ENCODE measurements around the gene B3GNT8.
"Not testable (repeated sequence)": the region's sequence is repeated elsewhere in the genome, so short reads cannot be mapped to it uniquely, and the experiment has no call there.

Gene B3GNT8

DNA sequence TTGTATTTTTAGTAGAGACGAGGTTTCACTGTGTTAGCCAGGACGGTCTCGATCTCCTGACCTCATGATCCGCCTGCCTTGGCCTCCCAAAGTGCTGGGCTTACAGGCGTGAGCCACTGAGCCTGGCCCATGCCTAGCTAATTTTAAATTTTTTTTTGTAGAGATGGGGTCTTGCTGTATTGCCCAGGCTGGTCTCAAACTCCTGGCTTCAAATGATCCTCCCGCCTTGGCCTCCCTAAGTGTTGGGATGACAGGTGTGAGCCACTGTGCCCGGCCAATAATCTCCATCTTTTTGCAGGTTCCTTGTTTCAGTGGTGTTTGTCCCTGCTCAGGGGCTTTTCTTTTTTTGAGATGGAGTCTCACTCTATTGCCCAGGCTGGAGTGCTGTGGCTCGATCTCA, 45.6 kb downstream of the B3GNT8 start:
- DNase-seq, result not testable (repeated sequence)

DNA sequence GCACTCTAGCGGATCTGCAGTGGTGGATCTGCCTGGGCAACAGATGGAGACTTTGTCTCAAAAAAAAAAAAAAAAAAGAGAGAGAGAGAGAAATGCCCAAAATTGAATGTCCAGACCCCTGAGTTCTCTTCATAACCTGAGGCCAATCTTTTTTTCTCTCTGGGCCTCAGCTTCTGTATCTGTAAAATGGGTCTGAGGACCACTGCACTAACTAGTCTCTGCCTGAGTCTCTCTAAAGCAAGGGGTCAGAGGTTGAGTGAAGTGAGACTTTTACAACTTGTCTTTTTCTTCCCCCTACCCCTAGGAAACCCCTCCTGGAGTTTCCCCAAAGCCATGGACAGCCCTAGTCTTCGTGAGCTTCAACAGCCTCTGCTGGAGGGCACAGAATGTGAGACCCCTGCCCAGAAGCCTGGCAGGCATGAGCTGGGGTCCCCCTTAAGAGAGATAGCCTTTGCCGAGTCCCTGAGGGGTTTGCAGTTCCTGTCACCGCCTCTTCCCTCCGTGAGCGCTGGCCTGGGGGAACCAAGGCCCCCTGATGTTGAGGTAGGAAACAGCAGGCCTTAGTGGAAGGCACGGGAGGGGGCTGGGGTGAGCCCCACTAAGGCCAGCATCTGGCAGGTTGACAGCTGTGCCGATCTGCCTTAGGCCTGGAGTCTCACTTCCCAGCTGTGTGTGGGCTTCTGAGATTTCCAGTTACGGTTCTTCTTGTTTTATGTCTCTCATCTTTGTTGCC, 49.0 kb downstream of the B3GNT8 start:
- DNase-seq, result no peak

DNA sequence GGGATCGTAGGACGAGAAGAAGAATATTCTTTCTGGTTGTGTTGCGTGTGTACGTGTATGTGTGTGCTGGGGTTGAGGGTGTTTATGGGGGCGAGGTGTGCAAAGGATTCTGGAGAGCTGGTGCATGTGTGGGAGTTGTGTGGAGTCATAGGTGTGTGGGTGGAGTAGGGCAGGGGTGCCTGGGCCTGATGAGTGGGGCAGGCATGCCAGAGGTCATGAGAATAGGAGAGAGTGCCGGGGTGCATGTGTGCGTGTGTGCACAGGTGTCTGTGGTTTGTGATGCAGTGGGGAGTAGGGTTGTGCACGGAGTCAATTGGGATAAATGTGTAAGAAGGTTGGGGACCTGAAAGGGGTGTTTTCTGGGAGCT, 50.2 kb downstream of the B3GNT8 start:
- DNase-seq, result no peak

DNA sequence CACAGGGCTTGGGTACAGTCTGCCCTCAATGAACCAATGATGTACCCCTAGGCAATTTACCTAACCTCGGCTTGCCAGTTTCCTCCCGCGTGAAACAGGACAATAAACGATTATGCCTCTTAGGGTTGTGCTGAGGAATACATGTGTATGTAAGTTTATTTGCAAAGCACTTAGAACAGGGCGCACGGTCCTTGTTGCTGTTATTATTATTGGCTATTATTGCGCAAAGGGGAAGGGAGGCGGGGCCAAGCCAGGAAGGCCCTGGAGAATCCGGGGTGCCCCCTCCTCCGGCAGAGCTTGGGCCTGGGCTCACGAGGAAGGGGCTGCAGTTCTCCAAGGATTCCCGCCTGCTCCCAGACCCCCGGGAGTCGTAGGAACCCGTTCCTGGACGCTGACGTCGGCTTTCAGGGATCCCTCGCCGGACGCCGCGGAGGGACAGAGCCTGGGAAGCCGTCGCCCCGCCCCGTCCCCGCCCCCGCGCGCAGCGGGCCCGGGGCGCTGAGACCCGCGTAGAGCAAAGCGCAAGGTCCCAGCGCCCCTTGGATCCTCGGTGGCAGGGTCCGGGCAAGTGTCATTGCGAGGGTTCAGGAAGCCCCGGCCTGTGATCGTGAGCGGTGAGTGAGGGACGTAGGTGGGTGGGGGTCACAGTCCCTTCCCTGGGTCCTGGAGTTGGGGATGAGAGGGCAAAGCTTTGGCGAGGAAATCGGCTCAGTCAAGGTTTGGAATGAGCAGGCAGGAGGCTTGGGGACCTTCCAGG, 50.8 kb downstream of the B3GNT8 start, which contains the start of gene TMEM91:
TMEM91 (plus strand) TSS at position 293 of the 757 bp plus-strand sequence. CDS start 1,777 bp downstream, outside the sequence.
- peak in 1 of 2 experiments; percentile 32 for DNase-seq

Data from activated CD4-positive, alpha-beta T cell treated with anti-CD3 and anti-CD28 coated beads, Interleukin-2, amount 50 U/mL, for 48 hours (primary cell).